Suppressor macrophage treated with lipopolysaccharide for 4 hours (primary cell): ENCODE measurements around the gene CMTR1.

ENCODE experiments used
- DNase-seq: peaks from one replicate; pipeline ENCODE4 v3.0.0-alpha.2; 2020

The CMTR1 gene

GRCh38 chr6:37516076-37516919, 83.3 kb downstream of the CMTR1 start:
- no peak for DNase-seq

DNA sequence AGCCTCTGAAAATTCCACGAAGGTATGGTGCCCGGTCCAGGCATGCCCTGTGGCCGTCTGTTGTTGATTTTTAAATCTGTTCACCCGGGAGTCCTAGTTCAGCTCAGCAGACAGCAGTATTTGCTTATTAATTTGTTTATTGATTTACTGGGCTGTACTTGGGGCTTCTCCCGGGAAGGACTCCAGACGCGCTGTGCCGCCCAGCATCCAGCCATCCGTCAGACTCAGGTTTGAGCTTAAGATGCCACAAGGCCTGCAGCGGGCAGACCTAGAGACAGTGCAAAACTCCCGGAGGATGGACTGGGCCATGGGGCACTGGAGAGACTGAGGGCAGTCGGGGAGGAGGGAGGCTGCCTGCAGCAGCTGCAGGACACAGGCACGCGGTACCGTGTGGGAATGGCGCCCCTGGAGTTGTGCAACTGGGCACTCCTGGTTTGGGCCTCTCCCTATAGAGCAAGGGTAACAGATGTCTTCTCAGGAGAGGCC, 83.9 kb downstream of the CMTR1 start:
- DNase-seq, result no peak

DNA sequence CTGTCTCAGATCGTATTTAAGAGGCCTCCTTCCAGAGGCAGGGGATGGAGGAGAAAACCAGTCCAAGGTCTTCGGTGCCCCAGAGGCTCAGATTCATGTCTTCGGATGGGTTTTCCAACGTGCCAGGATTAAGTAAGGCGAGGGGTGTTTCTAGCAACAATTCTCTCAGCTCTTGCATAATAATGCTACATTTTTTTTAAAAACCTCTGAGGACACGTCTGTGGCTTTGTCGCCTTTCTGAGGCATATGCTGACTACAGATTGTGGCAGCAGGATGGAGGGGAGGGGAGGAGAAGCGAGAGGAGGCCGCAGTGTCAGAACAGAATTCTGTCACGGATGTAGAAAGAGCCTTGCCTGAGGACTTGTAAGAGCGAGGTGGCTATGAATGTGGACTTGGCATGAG, 84.4 kb downstream of the CMTR1 start:
- DNase-seq, result peak; percentile 53

GRCh38 chr6:37518116-37518515, 85.1 kb downstream of the CMTR1 start:
- no peak for DNase-seq

- DNase-seq, result no peak
Observed at GRCh38 chr6:37519461-37519860, 86.4 kb downstream of the CMTR1 start.

DNA sequence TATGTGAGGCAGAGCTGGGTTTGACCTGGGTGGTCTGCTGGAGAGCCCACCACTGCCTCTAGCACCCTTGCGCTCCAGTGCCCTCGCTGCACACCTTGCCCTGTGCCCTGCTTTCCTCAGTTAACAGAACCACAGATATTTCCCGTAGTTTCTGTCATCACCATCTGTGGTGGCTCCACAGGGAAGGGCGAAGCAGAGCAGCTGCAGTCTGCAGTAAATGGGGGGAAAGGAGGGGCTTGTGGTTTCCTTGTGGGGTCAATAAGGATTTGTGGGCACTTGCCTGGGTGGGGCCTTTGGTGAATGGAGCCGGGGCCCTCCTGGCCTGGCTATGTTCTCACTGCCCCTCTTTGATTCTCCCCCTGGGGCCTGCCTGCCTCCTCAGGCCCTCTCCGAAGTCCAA, 87.9 kb downstream of the CMTR1 start:
- no peak for DNase-seq

GRCh38 chr6:37521674-37522073, 88.7 kb downstream of the CMTR1 start:
- DNase-seq, result no peak

DNA sequence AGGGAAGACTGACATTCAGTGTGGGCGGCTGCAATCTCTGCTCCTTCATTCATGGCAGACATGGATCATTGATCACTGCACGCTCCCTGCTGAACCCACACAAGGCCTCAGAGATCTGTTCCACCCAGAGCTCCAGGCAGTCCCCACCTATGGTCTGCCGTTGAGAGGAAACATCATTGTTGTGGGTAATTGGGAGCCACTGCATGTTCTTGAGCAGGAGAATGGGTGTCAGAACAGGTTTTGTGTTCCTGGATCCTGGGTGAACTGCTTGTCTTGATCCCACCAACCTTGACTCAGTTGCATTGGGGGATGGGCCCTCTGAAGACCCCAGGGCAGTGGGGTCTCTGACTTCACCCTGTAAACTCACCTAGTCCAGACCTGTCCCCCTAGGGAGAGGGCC, 89.8 kb downstream of the CMTR1 start:
- no peak for DNase-seq

GRCh38 chr6:37523412-37523811, 90.4 kb downstream of the CMTR1 start:
- DNase-seq, result no peak

GRCh38 chr6:37524025-37524969, 91.3 kb downstream of the CMTR1 start:
- DNase-seq, result no peak

- DNase-seq, result no peak
Observed at GRCh38 chr6:37524970-37525318, 91.9 kb downstream of the CMTR1 start.

- DNase-seq, result no peak
Observed at GRCh38 chr6:37525460-37526357, 92.7 kb downstream of the CMTR1 start.

DNA sequence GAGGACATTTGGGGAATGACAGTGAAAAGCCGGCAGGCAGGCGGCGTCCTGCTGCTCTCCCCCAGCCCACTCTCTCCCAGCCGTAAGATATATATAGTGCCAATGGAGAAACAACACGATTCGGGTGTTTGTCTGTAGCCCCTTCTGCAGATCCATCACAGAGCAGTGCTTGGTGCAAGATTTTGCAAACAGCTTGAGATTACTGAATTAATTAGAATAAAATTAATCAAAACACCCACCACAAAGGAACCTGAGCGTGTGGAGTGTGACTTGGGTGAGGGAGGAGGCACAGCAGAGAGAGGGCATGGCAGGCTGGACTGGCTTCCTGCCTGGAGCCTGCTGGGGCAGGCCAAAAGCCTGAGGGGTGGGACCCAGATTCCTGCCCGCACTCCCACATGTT, 95.5 kb downstream of the CMTR1 start:
- DNase-seq, result no peak

- no peak for DNase-seq
Observed at GRCh38 chr6:37530297-37530696, 97.3 kb downstream of the CMTR1 start.

DNA sequence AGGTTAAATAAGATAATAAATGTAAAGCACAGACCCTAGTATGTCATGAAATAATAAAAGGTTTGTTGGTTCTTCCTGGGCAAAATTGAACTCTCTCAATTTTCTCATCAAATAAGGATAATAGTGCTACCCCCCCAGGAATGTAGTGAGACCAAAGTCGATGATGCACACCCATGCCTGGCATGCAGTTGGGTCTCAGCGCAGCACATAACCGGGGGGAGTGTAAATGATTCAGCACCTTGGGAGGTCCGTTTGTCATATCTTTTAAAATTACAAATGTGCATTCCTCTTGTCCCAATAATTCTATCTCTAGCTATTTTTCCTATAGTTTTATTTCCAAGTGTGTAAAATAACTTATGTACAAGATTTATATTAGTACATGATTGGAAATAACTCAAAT, 98.0 kb downstream of the CMTR1 start:
- no peak for DNase-seq
